IPS-18a (cell line): ENCODE results near the gene POU6F2.

ENCODE experiments used
- H3K27ac ChIP-seq: one replicate; pipeline ENCODE4 v1.5.1; 2013; ENCODE audit warnings: low read length
- H3K27me3 ChIP-seq: one replicate; pipeline ENCODE4 v1.6.1; 2013; ENCODE audit warnings: mild to moderate bottlenecking, low read length; ENCODE audit not compliant: control insufficient read depth, insufficient read depth
- H3K36me3 ChIP-seq: one replicate; pipeline ENCODE4 v1.6.1; 2013; ENCODE audit warnings: low read depth, low read length; ENCODE audit not compliant: control insufficient read depth
- H3K4me1 ChIP-seq: one replicate; pipeline ENCODE4 v1.6.1; 2013; ENCODE audit warnings: low read depth, low read length; ENCODE audit not compliant: control insufficient read depth
- H3K4me3 ChIP-seq: one replicate; pipeline ENCODE4 v1.5.1; 2013; ENCODE audit warnings: low read length
- H3K9ac ChIP-seq: one replicate; pipeline ENCODE4 v1.6.1; 2013; ENCODE audit warnings: mild to moderate bottlenecking, low read length, moderate library complexity
- H3K9me3 ChIP-seq: one replicate; pipeline ENCODE4 v1.6.1; 2013; ENCODE audit warnings: low read depth, low read length; ENCODE audit not compliant: control insufficient read depth

Gene POU6F2

GRCh38 chr7:39221901-39222300 lies 244.2 kb downstream of the POU6F2 start:
- Histone ChIP-seq H3K4me1 (no peaks in the 10 kb centered on the region), H3K36me3 (no peaks in the 10 kb centered on the region), H3K27me3 (no peaks in the 10 kb centered on the region)

GRCh38 chr7:39228946-39229345 lies 251.2 kb downstream of the POU6F2 start:
- Histone ChIP-seq H3K27ac (no peak overlapping the region), H3K36me3 (no peaks in the 10 kb centered on the region), H3K9ac (no peak overlapping the region), H3K4me3 (peak overlapping the region; percentile 18), H3K9me3 (no peaks in the 10 kb centered on the region), H3K4me1 (peaks cover 13% of the 10 kb centered on the region), H3K27me3 (no peaks in the 10 kb centered on the region)

More at GRCh38 chr7:39221901-39222300, 244.2 kb downstream of the POU6F2 start:
- no peaks in the 10 kb centered on the region for H3K9me3 ChIP-seq
- H3K9ac ChIP-seq: no peak overlapping the region
- no peak overlapping the region for H3K27ac ChIP-seq
- no peak overlapping the region for H3K4me3 ChIP-seq

- no peak overlapping the region for H3K27ac ChIP-seq
- peaks cover 6% of the 10 kb centered on the region for H3K4me1 ChIP-seq
- no peaks in the 10 kb centered on the region for H3K9me3 ChIP-seq
- H3K36me3 ChIP-seq: no peaks in the 10 kb centered on the region
- no peak overlapping the region for H3K4me3 ChIP-seq
- H3K27me3 ChIP-seq: no peaks in the 10 kb centered on the region
- no peak overlapping the region for H3K9ac ChIP-seq
Observed at GRCh38 chr7:39233851-39234529, 256.3 kb downstream of the POU6F2 start.

GRCh38 chr7:39238234-39238869 lies 260.6 kb downstream of the POU6F2 start:
- Histone ChIP-seq H3K27ac (no peak overlapping the region), H3K9me3 (peaks cover 9% of the 10 kb centered on the region), H3K9ac (no peak overlapping the region), H3K4me1 (no peaks in the 10 kb centered on the region), H3K27me3 (no peaks in the 10 kb centered on the region), H3K4me3 (no peak overlapping the region), H3K36me3 (no peaks in the 10 kb centered on the region)

- H3K4me1 ChIP-seq: no peaks in the 10 kb centered on the region
- no peak overlapping the region for H3K27ac ChIP-seq
- no peak overlapping the region for H3K4me3 ChIP-seq
- H3K27me3 ChIP-seq: no peaks in the 10 kb centered on the region
- peaks cover 9% of the 10 kb centered on the region for H3K9me3 ChIP-seq
- H3K36me3 ChIP-seq: no peaks in the 10 kb centered on the region
- no peak overlapping the region for H3K9ac ChIP-seq
Observed at GRCh38 chr7:39240864-39241263, 263.2 kb downstream of the POU6F2 start.

- Histone ChIP-seq H3K4me3 (no peak overlapping the region), H3K9me3 (peaks cover 2% of the 10 kb centered on the region), H3K4me1 (peaks cover 8% of the 10 kb centered on the region), H3K36me3 (no peaks in the 10 kb centered on the region), H3K9ac (no peak overlapping the region), H3K27ac (no peak overlapping the region), H3K27me3 (no peaks in the 10 kb centered on the region)
Observed at GRCh38 chr7:39247576-39247975, 269.9 kb downstream of the POU6F2 start.

GRCh38 chr7:39248041-39248691 lies 270.5 kb downstream of the POU6F2 start:
- Histone ChIP-seq H3K4me3 (no peak overlapping the region), H3K27me3 (no peaks in the 10 kb centered on the region), H3K4me1 (peaks cover 8% of the 10 kb centered on the region), H3K9me3 (no peaks in the 10 kb centered on the region), H3K9ac (no peak overlapping the region), H3K36me3 (no peaks in the 10 kb centered on the region), H3K27ac (no peak overlapping the region)

GRCh38 chr7:39248692-39249090 lies 271.0 kb downstream of the POU6F2 start:
- H3K27me3 ChIP-seq: no peaks in the 10 kb centered on the region

GRCh38 chr7:39249635-39250152 lies 272.0 kb downstream of the POU6F2 start:
- H3K27ac ChIP-seq: no peak overlapping the region
- no peaks in the 10 kb centered on the region for H3K27me3 ChIP-seq
- no peaks in the 10 kb centered on the region for H3K9me3 ChIP-seq
- H3K36me3 ChIP-seq: no peaks in the 10 kb centered on the region
- H3K4me1 ChIP-seq: peaks cover 8% of the 10 kb centered on the region
- no peak overlapping the region for H3K4me3 ChIP-seq
- no peak overlapping the region for H3K9ac ChIP-seq

More at GRCh38 chr7:39248692-39249090, 271.0 kb downstream of the POU6F2 start:
- Histone ChIP-seq H3K27ac (no peak overlapping the region), H3K9me3 (no peaks in the 10 kb centered on the region), H3K9ac (no peak overlapping the region), H3K36me3 (no peaks in the 10 kb centered on the region), H3K4me3 (no peak overlapping the region), H3K4me1 (peaks cover 8% of the 10 kb centered on the region)

- Histone ChIP-seq H3K36me3 (no peaks in the 10 kb centered on the region), H3K27ac (no peak overlapping the region), H3K9ac (no peak overlapping the region), H3K4me3 (no peak overlapping the region), H3K27me3 (no peaks in the 10 kb centered on the region), H3K9me3 (no peaks in the 10 kb centered on the region), H3K4me1 (peaks cover 8% of the 10 kb centered on the region)
Observed at GRCh38 chr7:39252916-39253315, 275.2 kb downstream of the POU6F2 start.

- peaks cover 13% of the 10 kb centered on the region for H3K4me1 ChIP-seq
- H3K27ac ChIP-seq: no peak overlapping the region
- no peak overlapping the region for H3K4me3 ChIP-seq
- H3K9me3 ChIP-seq: no peaks in the 10 kb centered on the region
- H3K27me3 ChIP-seq: no peaks in the 10 kb centered on the region
- H3K9ac ChIP-seq: no peak overlapping the region
- H3K36me3 ChIP-seq: no peaks in the 10 kb centered on the region
Observed at GRCh38 chr7:39259391-39260003, 281.8 kb downstream of the POU6F2 start.
